GM23338 (cell line): ENCODE measurements around the gene ORC4.

Source experiments
- CTCF ChIP-seq, 2 experiments: fragments of 200-600 bp in 1 of 2; sonication (generic) in 1 of 2; conservative IDR thresholded peaks; 2 replicates each; pipeline versions ENCODE4 v1.5.1 to v1.6.1; 2016 to 2017; ENCODE audit warnings: antibody characterized with exemption in 2 of 2, low read depth in 2 of 2, mild to moderate bottlenecking in 2 of 2, moderate library complexity in 1 of 2
- EZH2 ChIP-seq: fragments of 200-600 bp; sonication (generic); IDR thresholded peaks from one replicate; pipeline ENCODE4 v1.8.0; 2017; ENCODE audit warnings: antibody characterized with exemption, mild to moderate bottlenecking, low read depth; ENCODE audit not compliant: unreplicated experiment
- POLR2AphosphoS5 ChIP-seq: IDR thresholded peaks from 2 replicates; pipeline ENCODE4 v1.6.1; 2016; ENCODE audit warnings: antibody characterized with exemption, low read depth

DNA sequence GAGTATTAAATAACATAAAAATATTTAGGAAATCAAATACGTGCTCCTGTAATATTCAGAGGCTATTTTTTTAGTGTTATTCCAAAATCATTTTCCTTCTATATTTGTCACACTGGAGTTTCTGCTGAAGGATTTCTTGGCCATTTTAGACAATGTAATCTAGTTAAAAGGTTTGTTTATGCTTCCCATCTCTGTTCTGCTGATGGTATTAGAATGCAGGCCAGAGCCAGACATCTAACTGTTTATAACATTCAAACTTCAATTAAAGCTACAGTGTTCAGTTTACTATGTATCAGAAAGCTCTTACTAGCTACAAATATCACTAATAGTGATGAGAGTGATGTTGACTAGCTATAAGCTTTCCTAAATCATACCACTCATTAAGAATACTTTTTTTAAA, 8.2 kb upstream of the ORC4 start:
- TF ChIP-seq CTCF (conservative IDR thresholded peaks at IDR 0.05; ENCODE audit: low read depth in 2 of 2) (no peak), EZH2 (no peak), POLR2AphosphoS5 (no peak)
